DND-41 (cell line): ENCODE data around the gene C2orf80.
"Not testable (repeated sequence)": the region's sequence is repeated elsewhere in the genome, so short reads cannot be mapped to it uniquely, and the experiment has no call there.

Experiments
- ATAC-seq: fragments of 200-7000 bp; cut with Tn5 transposase; 3 replicates; pipeline ENCODE4 v1.9.1; 2021; ENCODE audit warnings: low read depth; ENCODE audit not compliant: insufficient read depth
- DNase-seq: peaks from one replicate; pipeline ENCODE4 v3.0.0-alpha.2; 2020
- H2AFZ ChIP-seq: 2 replicates; pipeline ENCODE4 v1.6.0; 2012; ENCODE audit warnings: low read depth, low read length
- H3K27ac ChIP-seq: 2 replicates; pipeline ENCODE4 v1.5.1; 2012; ENCODE audit warnings: low read length, inconsistent platforms
- H3K27me3 ChIP-seq: fragments of 200-600 bp; sonication (generic); 2 replicates; pipeline ENCODE4 v1.6.0; 2012; ENCODE audit warnings: low read length, mild to moderate bottlenecking, inconsistent platforms; ENCODE audit not compliant: insufficient read depth, poor library complexity
- H3K36me3 ChIP-seq: 2 replicates; pipeline ENCODE4 v1.5.1; 2012; ENCODE audit warnings: low read length, inconsistent platforms; ENCODE audit not compliant: insufficient read depth
- H3K4me1 ChIP-seq: 2 replicates; pipeline ENCODE4 v1.5.1; 2012; ENCODE audit warnings: mild to moderate bottlenecking, low read length; ENCODE audit not compliant: insufficient read depth
- H3K4me2 ChIP-seq: 2 replicates; pipeline ENCODE4 v1.6.0; 2012; ENCODE audit warnings: mild to moderate bottlenecking, moderate library complexity, low read length, inconsistent platforms; ENCODE audit not compliant: insufficient read depth
- H3K4me3 ChIP-seq, 2 experiments: fragments of 200-600 bp in 1 of 2; shearing (Covaris generic) in 1 of 2; 2 replicates each; pipeline ENCODE4 v1.5.1; 2012 to 2016; ENCODE audit warnings: inconsistent platforms in 2 of 2, low read length in 2 of 2, mild to moderate bottlenecking in 2 of 2, low read depth in 1 of 2, moderate library complexity in 1 of 2
- H3K79me2 ChIP-seq: 2 replicates; pipeline ENCODE4 v1.6.0; 2012; ENCODE audit warnings: low read length, inconsistent platforms; ENCODE audit not compliant: insufficient read depth
- H3K9ac ChIP-seq: 2 replicates; pipeline ENCODE4 v1.6.0; 2012; ENCODE audit warnings: low read depth, mild to moderate bottlenecking, inconsistent platforms, low read length, moderate library complexity
- H3K9me3 ChIP-seq: 2 replicates; pipeline ENCODE4 v1.5.1; 2012; ENCODE audit warnings: low read length, moderate library complexity, mild to moderate bottlenecking, inconsistent platforms; ENCODE audit not compliant: insufficient read depth, severe bottlenecking
- H4K20me1 ChIP-seq: 2 replicates; pipeline ENCODE4 v1.6.0; 2012; ENCODE audit warnings: low read length; ENCODE audit not compliant: insufficient read depth
- CTCF ChIP-seq: IDR thresholded peaks from 2 replicates; pipeline ENCODE4 v1.5.1; 2012; ENCODE audit warnings: borderline replicate concordance, low read length, moderate library complexity, mild to moderate bottlenecking; ENCODE audit not compliant: poor library complexity, severe bottlenecking; ENCODE audit errors: extremely low read depth
- EZH2 ChIP-seq: IDR thresholded peaks from 3 replicates; pipeline ENCODE4 v1.6.1; 2012; ENCODE audit warnings: borderline replicate concordance, low read depth, mild to moderate bottlenecking, moderate library complexity, low read length, inconsistent platforms; ENCODE audit not compliant: severe bottlenecking

Gene C2orf80

GRCh38 chr2:208227581-208228232 is 37.9 kb upstream of the C2orf80 start:
- Histone ChIP-seq H3K9ac (no peak overlapping the region), H3K36me3 (no peaks in the 10 kb centered on the region), H3K4me3 (no peak overlapping the region), H3K4me2 (no peak overlapping the region), H3K27ac (no peak overlapping the region), H3K27me3 (no peaks in the 10 kb centered on the region), H2AFZ (no peak overlapping the region), H3K4me1 (no peaks in the 10 kb centered on the region), H4K20me1 (no peaks in the 10 kb centered on the region), H3K79me2 (no peaks in the 10 kb centered on the region), H3K9me3 (no peaks in the 10 kb centered on the region)
- TF ChIP-seq CTCF: no peak
- TF ChIP-seq EZH2: no peak
- ATAC-seq (no peak), DNase-seq (no peak)

- Histone ChIP-seq H3K9me3 (no peaks in the 10 kb centered on the region), H3K4me1 (no peaks in the 10 kb centered on the region), H3K27me3 (no peaks in the 10 kb centered on the region), H2AFZ (no peak overlapping the region), H3K27ac (no peak overlapping the region), H3K9ac (no peak overlapping the region), H3K79me2 (no peaks in the 10 kb centered on the region), H3K4me2 (no peak overlapping the region), H3K4me3 (no peak overlapping the region), H3K36me3 (no peaks in the 10 kb centered on the region), H4K20me1 (no peaks in the 10 kb centered on the region)
- DNase-seq (no peak), ATAC-seq (no peak)
- no peak for TF ChIP-seq CTCF
- TF ChIP-seq EZH2: no peak
These were observed 35.0 kb upstream of the C2orf80 start for GRCh38 chr2:208224802-208225201.

- H3K4me2 ChIP-seq: no peak overlapping the region
These were observed 32.5 kb upstream of the C2orf80 start for GRCh38 chr2:208222351-208222750.

GRCh38 chr2:208221873-208222272 is 32.0 kb upstream of the C2orf80 start:
- not testable (repeated sequence) for DNase-seq, H3K4me1 ChIP-seq, H3K9ac ChIP-seq, H3K27ac ChIP-seq, ATAC-seq, H3K27me3 ChIP-seq, H3K36me3 ChIP-seq, H2AFZ ChIP-seq, H3K4me3 ChIP-seq, H3K4me2 ChIP-seq, H3K79me2 ChIP-seq, H4K20me1 ChIP-seq, H3K9me3 ChIP-seq

More at GRCh38 chr2:208222351-208222750, 32.5 kb upstream of the C2orf80 start:
- TF ChIP-seq EZH2 (no peak), CTCF (no peak)
- Histone ChIP-seq H2AFZ (no peak overlapping the region), H3K27me3 (no peaks in the 10 kb centered on the region), H3K79me2 (no peaks in the 10 kb centered on the region), H4K20me1 (no peaks in the 10 kb centered on the region), H3K27ac (no peak overlapping the region), H3K4me1 (no peaks in the 10 kb centered on the region), H3K9ac (no peak overlapping the region), H3K4me3 (no peak overlapping the region), H3K36me3 (no peaks in the 10 kb centered on the region), H3K9me3 (no peaks in the 10 kb centered on the region)
- DNase-seq (no peak), ATAC-seq (no peak)
